IMR-90 (cell line): ENCODE data around the gene DNAJC25. TPM values are rescaled to one million over a fixed set of nuclear protein-coding genes. Genes with fewer than 3 reads are reported as not detected.

ENCODE experiments used
- ATAC-seq: fragments of 200-7000 bp; cut with Tn5 transposase; 2 replicates; pipeline ENCODE4 v1.9.1; 2020; ENCODE audit warnings: low read depth, mild to moderate bottlenecking, moderate library complexity
- BruUV-seq: library from RNA; stranded (reverse); fragments of 400-500 nt; replicated peaks from 2 replicates; lab custom pipeline; 2021; lab: Mats Ljungman, UMichigan
- CTCF ChIA-PET: fragments of 300-600 bp; formaldehyde crosslinking; extraction: SDS; loops from one replicate; lab custom pipeline; 2021; ENCODE audit warnings: antibody characterized with exemption; lab: Yijun Ruan, JAX
- POLR2A ChIA-PET: fragments of 300-600 bp; sonication (Branson Sonifier 250); formaldehyde crosslinking; loops from one replicate; lab custom pipeline; 2022; ENCODE audit warnings: antibody characterized with exemption; ENCODE audit not compliant: unreplicated experiment; lab: Charles Lee
- DNase-seq: peaks from one replicate; pipeline ENCODE4 v3.0.0; 2013
- H2AFZ ChIP-seq: replicated peaks from 2 replicates; pipeline ENCODE3; 2013; ENCODE audit warnings: low read length, mild to moderate bottlenecking; ENCODE audit not compliant: poor library complexity
- H2AK5ac ChIP-seq: 2 replicates; pipeline ENCODE4 v1.6.1; 2013; ENCODE audit warnings: low read depth, low read length, inconsistent platforms
- H2AK9ac ChIP-seq: replicated peaks from 2 replicates; pipeline ENCODE3; 2013; ENCODE audit warnings: mild to moderate bottlenecking, low read depth, low read length, moderate library complexity; ENCODE audit not compliant: poor library complexity
- H2BK120ac ChIP-seq: 2 replicates; pipeline ENCODE4 v1.6.1; 2013; ENCODE audit warnings: low read depth, low read length, inconsistent platforms
- H2BK15ac ChIP-seq: 3 replicates; pipeline ENCODE4 v1.6.1; 2013; ENCODE audit warnings: low read depth, low read length, inconsistent platforms
- H2BK20ac ChIP-seq: 2 replicates; pipeline ENCODE4 v1.6.1; 2013; ENCODE audit warnings: low read depth, mild to moderate bottlenecking, inconsistent platforms, low read length, moderate library complexity
- H2BK5ac ChIP-seq: 2 replicates; pipeline ENCODE4 v1.6.1; 2013; ENCODE audit warnings: mild to moderate bottlenecking, low read depth, low read length, inconsistent platforms; ENCODE audit not compliant: poor library complexity, severe bottlenecking
- H3K14ac ChIP-seq: replicated peaks from 2 replicates; pipeline ENCODE4 v1.6.1; 2013; ENCODE audit warnings: low read depth, low read length, inconsistent platforms
- H3K18ac ChIP-seq: 2 replicates; pipeline ENCODE4 v1.6.1; 2013; ENCODE audit warnings: low read depth, low read length, control low read depth
- H3K23ac ChIP-seq: 2 replicates; pipeline ENCODE4 v1.6.1; 2013; ENCODE audit warnings: low read depth, low read length, inconsistent platforms
- H3K27ac ChIP-seq: 2 replicates; pipeline ENCODE4 v1.5.1; 2013; ENCODE audit warnings: mild to moderate bottlenecking, control low read depth, low read length; ENCODE audit not compliant: insufficient read depth
- H3K27me3 ChIP-seq: 2 replicates; pipeline ENCODE4 v1.6.1; 2013; ENCODE audit warnings: low read length; ENCODE audit not compliant: control insufficient read depth, insufficient read depth
- H3K36me3 ChIP-seq: 2 replicates; pipeline ENCODE4 v1.6.1; 2013; ENCODE audit warnings: low read length, mixed read lengths; ENCODE audit not compliant: control insufficient read depth, insufficient read depth
- H3K4ac ChIP-seq: 2 replicates; pipeline ENCODE4 v1.6.1; 2013; ENCODE audit warnings: low read depth, low read length, inconsistent platforms
- H3K4me1 ChIP-seq: 2 replicates; pipeline ENCODE4 v1.6.1; 2013; ENCODE audit warnings: low read length, mixed read lengths; ENCODE audit not compliant: control insufficient read depth, insufficient read depth
- H3K4me2 ChIP-seq: 2 replicates; pipeline ENCODE4 v1.6.1; 2013; ENCODE audit warnings: low read depth, mild to moderate bottlenecking, control low read depth, low read length, moderate library complexity
- H3K4me3 ChIP-seq: 2 replicates; pipeline ENCODE4 v1.5.1; 2013; ENCODE audit warnings: low read depth, mild to moderate bottlenecking, control low read depth, low read length, moderate library complexity; ENCODE audit not compliant: insufficient read depth
- H3K56ac ChIP-seq: 2 replicates; pipeline ENCODE4 v1.6.1; 2013; ENCODE audit warnings: low read length, inconsistent platforms; ENCODE audit not compliant: insufficient read depth; ENCODE audit errors: extremely low read depth
- H3K79me1 ChIP-seq, 2 experiments: 2 replicates each; pipeline ENCODE4 v1.6.1; 2013; ENCODE audit warnings: low read length in 2 of 2, inconsistent platforms in 1 of 2, low read depth in 1 of 2
- H3K9ac ChIP-seq: 2 replicates; pipeline ENCODE4 v1.6.1; 2013; ENCODE audit warnings: low read depth, low read length, control low read depth
- H3K9me1 ChIP-seq: 2 replicates; pipeline ENCODE4 v1.6.1; 2013; ENCODE audit warnings: low read length, inconsistent platforms; ENCODE audit not compliant: insufficient read depth
- H3K9me3 ChIP-seq: 2 replicates; pipeline ENCODE4 v1.6.1; 2013; ENCODE audit warnings: low read length; ENCODE audit not compliant: control insufficient read depth, insufficient read depth
- H4K20me1 ChIP-seq: 2 replicates; pipeline ENCODE4 v1.6.1; 2013; ENCODE audit warnings: low read length, inconsistent platforms; ENCODE audit not compliant: insufficient read depth
- H4K5ac ChIP-seq: 2 replicates; pipeline ENCODE4 v1.6.1; 2013; ENCODE audit warnings: mild to moderate bottlenecking, low read depth, low read length, control low read depth
- H4K8ac ChIP-seq, 2 experiments: 2 replicates each; pipeline ENCODE4 v1.6.1; 2013; ENCODE audit warnings: low read depth in 2 of 2, low read length in 2 of 2, control low read depth in 1 of 2, inconsistent platforms in 1 of 2
- H4K91ac ChIP-seq: 2 replicates; pipeline ENCODE4 v1.6.1; 2013; ENCODE audit warnings: low read depth, low read length, inconsistent platforms; ENCODE audit not compliant: insufficient read depth
- BHLHE40 ChIP-seq: fragments of 150-350 bp; IDR thresholded peaks from 2 replicates; pipeline ENCODE4 v1.6.1; 2016; ENCODE audit warnings: mild to moderate bottlenecking, low read depth, low read length
- CHD1 ChIP-seq: IDR thresholded peaks from 2 replicates; pipeline ENCODE4 v1.6.1; 2012; ENCODE audit warnings: low read depth, low read length, improper control_type of control experiment
- CTCF ChIP-seq: conservative IDR thresholded peaks from 2 replicates; pipeline ENCODE4 v1.5.1; 2012; ENCODE audit warnings: mild to moderate bottlenecking, low read depth, low read length, improper control_type of control experiment
- ELK1 ChIP-seq: fragments of 150-350 bp; IDR thresholded peaks from 2 replicates; pipeline ENCODE4 v1.6.1; 2016; ENCODE audit warnings: low read depth, mild to moderate bottlenecking, low read length, moderate library complexity, borderline replicate concordance
- FOS ChIP-seq: fragments of 150-350 bp; IDR thresholded peaks from 2 replicates; pipeline ENCODE4 v1.6.1; 2016; ENCODE audit warnings: low read depth, low read length
- MAFK ChIP-seq: IDR thresholded peaks from 2 replicates; pipeline ENCODE4 v1.6.1; 2012; ENCODE audit warnings: low read depth, low read length, improper control_type of control experiment
- MXI1 ChIP-seq: IDR thresholded peaks from 2 replicates; pipeline ENCODE4 v1.6.1; 2012; ENCODE audit warnings: low read depth, mild to moderate bottlenecking, low read length, moderate library complexity, borderline replicate concordance
- NFE2L2 ChIP-seq: fragments of 150-350 bp; IDR thresholded peaks from 2 replicates; pipeline ENCODE4 v1.6.1; 2016; ENCODE audit warnings: low read depth, mild to moderate bottlenecking, low read length
- POLR2A ChIP-seq: IDR thresholded peaks from 2 replicates; pipeline ENCODE4 v1.6.1; 2012; ENCODE audit warnings: mild to moderate bottlenecking, low read depth, low read length
- RAD21 ChIP-seq: IDR thresholded peaks from 2 replicates; pipeline ENCODE4 v1.6.1; 2012; ENCODE audit warnings: low read length, improper control_type of control experiment
- RFX5 ChIP-seq: IDR thresholded peaks from 2 replicates; pipeline ENCODE4 v1.8.0; 2012; ENCODE audit warnings: low read depth, mild to moderate bottlenecking, low read length, moderate library complexity
- SMC3 ChIP-seq: fragments of 150-350 bp; IDR thresholded peaks from 2 replicates; pipeline ENCODE4 v1.6.1; 2016; ENCODE audit warnings: low read depth, mild to moderate bottlenecking, antibody characterized with exemption, low read length, moderate library complexity
- USF2 ChIP-seq: fragments of 150-350 bp; IDR thresholded peaks from 2 replicates; pipeline ENCODE4 v1.6.1; 2017; ENCODE audit warnings: mild to moderate bottlenecking, antibody characterized with exemption, low read length, low read depth
- WGBS, 2 experiments: methylation state at CpG; one replicate each; pipeline versions ENCODE4 v1.1.5 to v1.1.7; 2013; ENCODE audit warnings: missing lambda C conversion rate in 2 of 2; ENCODE audit not compliant: insufficient read length in 1 of 2; ENCODE audit errors: extremely low coverage in 2 of 2; 5-methylcytosine and 5-hydroxymethylcytosine counted together
- dilution Hi-C: fragments of 300-500 bp; cut with HindIII; formaldehyde crosslinking; loops from one replicate; pipeline ENCODE4 v1.14.3; 2018; ENCODE audit warnings: low sequenced_read_pairs; ENCODE audit not compliant: unreplicated experiment
- in situ Hi-C: fragments of 300-500 bp; cut with MboI; formaldehyde crosslinking; loops from 3 replicates; pipeline ENCODE4 v1.14.3; 2019; ENCODE audit warnings: low sequenced_read_pairs, inconsistent platforms, mixed read lengths
- intact Hi-C: fragments of 100-400 bp; cut with micrococcal nuclease; formaldehyde crosslinking; loops from 2 replicates; pipeline ENCODE4 v1.10.0; 2022
- polyA plus RNA-seq, 3 experiments: library from polyadenylated mRNA; depleted of rRNA; stranded (reverse); fragments of >200 nt; gene quantifications; 2 replicates each; pipeline ENCODE4 v1.2.3, GENCODE V29; 2012; ENCODE audit warnings: low replicate concordance in 1 of 3
- total RNA-seq: library from RNA; depleted of rRNA; stranded (reverse); fragments of >200 nt; gene quantifications from 2 replicates; pipeline ENCODE4 v1.2.3, GENCODE V29; 2012

DNAJC25 gene
- total and polyA plus RNA-seq, 2 of the 4 experiments (the other 2 are of a cell fraction): 3.2 to 6.6 TPM

- peak overlapping the region; percentile 57 for H3K4me3 ChIP-seq
- peak overlapping the region; percentile 61 for H3K27ac ChIP-seq
- no peaks in the 10 kb centered on the region for H3K27me3 ChIP-seq
- ATAC-seq (peak; percentile 24), DNase-seq (peak; percentile 64)
- peak overlapping the region; percentile 65 for H2BK5ac ChIP-seq
- intact Hi-C loops: loop anchor here (1.0 to 10.0 kb wide), 4 partner anchors 24 to 477 kb away; partner anchors contain the start of gene UGCG
- H2AK9ac ChIP-seq: no peak overlapping the region
- peak overlapping the region; percentile 69 to 80; a peak in 2 of 4 replicates for H4K8ac ChIP-seq
- peaks cover 20% of the 10 kb centered on the region for H3K36me3 ChIP-seq
- no peak overlapping the region; the same call in 1 of the 2 replicates for H2BK120ac ChIP-seq
- H4K20me1 ChIP-seq: no peaks in the 10 kb centered on the region
- no peak overlapping the region for H2BK15ac ChIP-seq
- H3K4ac ChIP-seq: peak overlapping the region; percentile 88
- no peaks in the 10 kb centered on the region for H3K9me3 ChIP-seq
- H2BK20ac ChIP-seq: no peak overlapping the region
- peak overlapping the region; percentile 62 for H3K56ac ChIP-seq
- H3K4me1 ChIP-seq: 0 out of 2 replicates have a peak, but pooled peaks cover 2% of the 10 kb centered on the region
- H3K4me2 ChIP-seq: peak overlapping the region; percentile 78
- H4K5ac ChIP-seq: peak overlapping the region; percentile 0; the same call in 1 of the 2 replicates
- POLR2A ChIA-PET: interaction anchor here (0.6 kb wide), 1 partner anchor 24 kb away, joined by 3 read pairs; no protein-coding TSS in a partner anchor
- H3K18ac ChIP-seq: peak overlapping the region; percentile 2
- H3K9ac ChIP-seq: peak overlapping the region; percentile 92
- CTCF ChIA-PET: interaction anchor here (0.8 to 1.1 kb wide), 6 partner anchors 12 to 93 kb away, joined by 3 to 5 read pairs (median 4); no protein-coding TSS in a partner anchor
- H3K9me1 ChIP-seq: peaks cover 10% of the 10 kb centered on the region; the same call in 1 of the 2 replicates
- peak overlapping the region; percentile 94 for H3K14ac ChIP-seq
- BruUV-seq: no TSS peak
- 0% methylated on average over 8 of the region's 41 CpGs; no CpG with 5 or more reads in 1 of the 2 experiments for WGBS, 2 experiments
- dilution Hi-C loops: no loop called here
- peak overlapping the region; percentile 33; the same call in 1 of the 2 replicates for H2AK5ac ChIP-seq
- peaks cover 9 to 43% of the 10 kb centered on the region in 2 experiments for H3K79me1 ChIP-seq
- peak overlapping the region; percentile 96 for H2AFZ ChIP-seq
- in situ Hi-C loops: no loop called here
- H3K23ac ChIP-seq: peak overlapping the region; percentile 95
- H4K91ac ChIP-seq: peak overlapping the region; percentile 14; the same call in 1 of the 2 replicates
- TF ChIP-seq RFX5 (no peak), CHD1 (no peak), BHLHE40 (no peak), ELK1 (no peak), FOS (no peak), CTCF (peak; percentile 75), MXI1 (no peak), NFE2L2 (no peak), SMC3 (peak; percentile 62), MAFK (no peak), USF2 (no peak), POLR2A (no peak; the same call in 1 of the 2 replicates), RAD21 (peak; percentile 78)
Measured at GRCh38 chr9:111597852-111598732, 33.0 kb upstream of the DNAJC25 start.
